IPS-20b (cell line): Measurements from ENCODE around the gene RTF2.

ENCODE experiments used
- H3K27ac ChIP-seq: one replicate; pipeline ENCODE4 v1.5.1; 2013; ENCODE audit warnings: low read length
- H3K27me3 ChIP-seq: 2 replicates; pipeline ENCODE4 v1.6.1; 2013; ENCODE audit warnings: mild to moderate bottlenecking, low read length, inconsistent platforms; ENCODE audit not compliant: insufficient read depth
- H3K36me3 ChIP-seq: 2 replicates; pipeline ENCODE4 v1.6.1; 2013; ENCODE audit warnings: low read depth, mild to moderate bottlenecking, inconsistent platforms, low read length, moderate library complexity; ENCODE audit not compliant: insufficient read depth
- H3K4me1 ChIP-seq: 2 replicates; pipeline ENCODE4 v1.6.1; 2013; ENCODE audit warnings: mild to moderate bottlenecking, control low read depth, inconsistent platforms, low read length, moderate library complexity; ENCODE audit not compliant: insufficient read depth
- H3K4me3 ChIP-seq: 2 replicates; pipeline ENCODE4 v1.5.1; 2013; ENCODE audit warnings: mild to moderate bottlenecking, low read length, inconsistent platforms
- H3K9ac ChIP-seq: 2 replicates; pipeline ENCODE4 v1.6.1; 2013; ENCODE audit warnings: low read depth, mild to moderate bottlenecking, inconsistent platforms, low read length, moderate library complexity
- H3K9me3 ChIP-seq: 2 replicates; pipeline ENCODE4 v1.6.1; 2013; ENCODE audit warnings: mild to moderate bottlenecking, low read depth, low read length, inconsistent platforms; ENCODE audit not compliant: insufficient read depth

The RTF2 gene

DNA sequence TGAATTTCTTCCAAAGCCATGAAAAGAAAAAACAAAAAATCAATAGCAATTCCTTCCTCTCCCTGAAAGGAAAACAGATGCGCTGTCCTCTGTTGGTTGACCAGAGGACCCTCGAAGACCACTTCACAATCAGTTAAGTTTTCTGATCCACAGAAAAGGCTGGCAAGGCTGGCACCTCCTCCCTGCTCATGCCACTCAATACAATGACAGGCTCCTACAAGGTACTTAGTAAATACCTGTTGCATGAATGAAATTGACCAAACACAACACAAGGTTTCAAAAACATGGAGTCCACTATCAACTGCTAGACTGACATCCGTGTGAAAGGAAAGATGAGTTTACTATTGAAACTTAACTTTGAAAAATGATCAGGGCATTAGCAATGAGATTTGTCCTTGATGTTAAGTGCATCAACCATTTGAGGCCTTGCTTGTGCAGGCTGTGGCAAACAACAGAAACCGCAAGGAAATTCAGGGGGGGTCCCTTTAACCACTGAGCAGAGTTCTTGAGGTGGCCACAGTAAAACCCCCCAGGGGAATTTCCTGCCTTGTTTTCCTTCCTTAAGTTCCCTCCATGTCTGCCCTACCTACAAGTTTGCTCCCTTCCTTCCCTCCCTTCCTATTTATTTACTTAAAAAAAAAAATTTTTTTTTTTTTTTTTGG is 27.9 kb upstream of the RTF2 start:
- Histone ChIP-seq H3K27me3 (no peaks in the 10 kb centered on the region), H3K9ac (no peak overlapping the region), H3K36me3 (no peaks in the 10 kb centered on the region), H3K27ac (no peak overlapping the region), H3K4me3 (no peak overlapping the region), H3K9me3 (no peaks in the 10 kb centered on the region), H3K4me1 (no peaks in the 10 kb centered on the region)

DNA sequence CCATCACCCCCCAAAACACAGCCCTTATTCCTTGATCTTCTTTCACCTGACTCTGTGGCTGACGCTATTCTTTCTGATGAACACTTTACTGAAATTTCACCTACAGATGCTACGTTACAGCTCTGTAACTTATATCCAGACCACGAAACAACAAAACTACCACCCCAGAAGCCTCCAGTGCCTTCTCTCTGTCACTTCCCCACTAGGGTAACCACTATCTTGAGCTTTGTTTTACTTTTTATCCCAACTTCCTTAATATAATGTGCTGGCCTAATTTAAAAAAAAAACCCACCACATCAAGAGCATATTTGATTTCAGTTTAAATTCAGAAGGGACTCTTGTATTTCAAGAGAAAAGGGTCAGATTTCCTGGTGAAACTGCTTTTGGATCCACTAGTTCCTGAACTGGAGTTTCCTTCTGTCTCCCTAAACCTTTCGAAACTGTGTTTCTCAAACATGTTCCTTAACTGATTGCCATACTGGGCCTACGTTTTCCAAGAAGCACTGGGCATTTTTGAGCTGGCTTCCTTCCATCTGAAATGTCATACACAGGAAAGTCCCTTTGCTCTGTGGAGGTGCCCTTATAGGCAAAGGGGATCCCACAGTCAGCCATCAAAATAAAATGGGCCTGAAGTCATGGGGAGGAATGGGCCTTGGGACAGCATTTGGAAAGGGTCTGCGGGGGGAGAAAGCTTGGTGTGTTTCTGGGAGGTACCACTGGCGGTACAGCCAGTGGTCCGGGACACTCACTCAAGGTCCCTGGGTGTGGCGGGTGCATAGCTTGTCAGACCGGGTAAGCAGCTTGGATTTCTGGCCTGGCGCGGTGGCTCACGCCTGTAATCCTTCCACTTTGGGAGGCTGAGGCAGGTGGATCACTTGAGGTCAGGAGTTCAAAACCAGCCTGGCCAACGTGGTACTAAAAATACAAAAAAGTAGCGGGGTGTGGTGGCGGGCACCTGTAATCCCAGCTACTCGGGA is 25.8 kb upstream of the RTF2 start:
- no peak overlapping the region for H3K27ac ChIP-seq
- H3K36me3 ChIP-seq: no peaks in the 10 kb centered on the region
- H3K9me3 ChIP-seq: no peaks in the 10 kb centered on the region
- H3K4me3 ChIP-seq: no peak overlapping the region
- H3K27me3 ChIP-seq: no peaks in the 10 kb centered on the region
- no peak overlapping the region for H3K9ac ChIP-seq
- H3K4me1 ChIP-seq: no peaks in the 10 kb centered on the region; the same call in 1 of the 2 replicates

DNA sequence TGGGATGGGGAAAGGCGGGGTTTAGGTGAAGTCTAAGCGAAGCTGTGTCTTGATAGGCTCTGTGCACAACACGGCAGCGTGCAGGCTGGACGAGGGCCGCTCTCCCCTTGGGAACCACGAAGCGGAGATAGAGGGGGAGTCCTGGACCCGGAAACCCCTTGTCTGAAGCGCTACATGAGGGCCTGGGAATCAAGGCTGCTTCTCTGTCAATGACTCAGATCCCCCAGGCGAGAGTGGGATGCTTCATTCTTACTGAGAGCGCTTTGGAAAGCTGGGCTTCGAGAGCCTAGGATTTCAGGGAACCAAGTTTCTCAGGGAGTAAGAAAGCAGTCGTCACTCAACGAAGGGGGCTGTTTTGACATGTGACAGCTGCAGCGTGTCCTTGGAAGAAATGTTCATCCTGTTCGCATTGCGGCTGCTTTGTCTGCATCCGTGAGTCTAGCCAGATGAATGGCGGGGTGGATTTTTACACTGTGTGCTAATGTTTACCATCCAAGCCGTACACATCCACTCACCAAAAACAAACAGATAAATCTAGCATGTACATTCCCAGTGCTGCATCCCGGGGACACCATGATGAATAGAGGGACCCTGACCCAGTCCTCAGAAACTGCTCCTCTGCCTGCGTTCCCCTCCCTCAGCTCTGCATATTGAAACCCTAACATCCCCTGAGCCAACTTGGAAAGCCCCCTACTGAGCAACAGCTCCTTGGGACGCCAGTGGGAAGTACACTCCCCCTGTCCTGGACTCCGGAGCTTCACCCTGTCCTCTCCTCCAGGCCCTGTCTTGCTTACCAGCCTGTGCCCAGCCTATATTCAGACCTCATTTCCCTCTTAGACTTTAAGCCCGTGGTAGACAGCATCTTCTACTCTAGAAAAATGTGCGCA is 24.5 kb upstream of the RTF2 start:
- no peaks in the 10 kb centered on the region for H3K27me3 ChIP-seq
- no peak overlapping the region for H3K27ac ChIP-seq

DNA sequence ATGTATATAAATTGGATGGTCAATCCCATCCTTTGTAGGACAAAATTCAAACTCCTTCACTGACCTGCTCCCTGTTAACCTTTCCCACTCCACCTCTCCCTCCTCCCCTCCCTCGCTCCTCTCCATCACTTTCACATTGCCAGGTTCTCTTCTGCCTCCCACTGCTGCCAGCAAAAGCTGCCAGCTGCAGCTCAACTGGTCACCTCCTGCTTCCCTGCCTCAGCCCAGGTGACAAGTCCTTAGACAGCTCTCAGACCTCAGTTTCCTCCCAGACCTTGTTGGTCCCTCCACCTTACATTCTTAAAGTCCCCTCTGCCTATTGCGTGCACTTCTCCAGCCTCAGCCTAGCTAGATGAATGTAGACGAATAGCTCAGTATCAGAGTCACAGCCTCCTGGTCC is 23.3 kb upstream of the RTF2 start:
- no peak overlapping the region for H3K27ac ChIP-seq
- no peaks in the 10 kb centered on the region for H3K27me3 ChIP-seq
- no peak overlapping the region for H3K4me3 ChIP-seq
- H3K9ac ChIP-seq: no peak overlapping the region
- H3K9me3 ChIP-seq: no peaks in the 10 kb centered on the region
- H3K4me1 ChIP-seq: no peaks in the 10 kb centered on the region; the same call in 1 of the 2 replicates
- no peaks in the 10 kb centered on the region for H3K36me3 ChIP-seq

More for the DNA sequence above, 24.5 kb upstream of the RTF2 start:
- Histone ChIP-seq H3K4me1 (no peaks in the 10 kb centered on the region; the same call in 1 of the 2 replicates), H3K9ac (no peak overlapping the region), H3K36me3 (no peaks in the 10 kb centered on the region), H3K4me3 (no peak overlapping the region), H3K9me3 (no peaks in the 10 kb centered on the region)

DNA sequence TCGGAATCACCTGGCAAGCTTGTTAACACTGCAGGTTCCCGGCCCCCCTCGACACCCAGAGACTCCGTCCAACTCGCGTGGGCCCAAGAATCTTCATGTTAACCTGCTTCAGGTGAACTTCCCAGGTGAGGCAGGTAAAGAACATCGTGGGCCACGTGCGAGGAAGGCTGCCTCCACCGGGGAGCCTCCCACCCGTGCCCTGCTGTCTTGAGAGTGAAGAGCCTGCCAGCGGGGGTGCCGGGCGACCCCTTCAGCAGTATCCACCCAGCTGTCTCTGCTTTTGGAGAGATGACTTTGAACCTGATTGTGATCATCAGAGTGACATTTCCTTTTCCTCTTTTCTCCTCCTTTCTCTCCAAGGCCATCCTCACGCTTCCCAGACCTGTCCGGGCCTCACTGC is 22.9 kb upstream of the RTF2 start:
- no peak overlapping the region for H3K27ac ChIP-seq
- no peaks in the 10 kb centered on the region; the same call in 1 of the 2 replicates for H3K4me1 ChIP-seq
- H3K9ac ChIP-seq: no peak overlapping the region
- no peaks in the 10 kb centered on the region for H3K27me3 ChIP-seq
- no peaks in the 10 kb centered on the region for H3K9me3 ChIP-seq
- H3K36me3 ChIP-seq: no peaks in the 10 kb centered on the region
- H3K4me3 ChIP-seq: no peak overlapping the region

DNA sequence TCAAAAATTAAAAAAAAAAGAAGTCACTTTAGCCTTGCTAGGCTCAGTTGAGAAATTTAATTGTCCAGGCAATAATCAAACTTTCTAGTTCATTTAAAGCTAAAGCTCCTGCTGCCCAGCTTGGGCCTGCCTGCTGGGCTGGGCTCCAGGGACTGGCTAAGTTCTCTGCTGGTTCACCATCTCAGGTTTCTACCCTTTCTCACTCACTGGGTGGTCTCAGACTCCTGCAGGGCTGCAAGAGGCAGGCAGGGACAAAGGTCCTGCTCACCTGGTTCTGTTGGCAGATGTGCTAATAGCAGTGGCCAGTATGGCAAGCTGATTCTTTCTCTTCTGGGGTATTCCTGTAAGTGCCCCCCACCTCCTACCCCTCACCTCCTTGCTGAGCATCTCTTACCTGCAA is 21.2 kb upstream of the RTF2 start:
- H3K27me3 ChIP-seq: peaks cover 5% of the 10 kb centered on the region; the same call in 1 of the 2 replicates
- H3K9ac ChIP-seq: no peak overlapping the region
- H3K9me3 ChIP-seq: no peaks in the 10 kb centered on the region
- H3K4me3 ChIP-seq: no peak overlapping the region
- H3K36me3 ChIP-seq: no peaks in the 10 kb centered on the region
- H3K4me1 ChIP-seq: no peaks in the 10 kb centered on the region; the same call in 1 of the 2 replicates
- no peak overlapping the region for H3K27ac ChIP-seq

GRCh38 chr20:56449459-56449858 is 19.0 kb upstream of the RTF2 start:
- Histone ChIP-seq H3K9ac (no peak overlapping the region), H3K4me1 (no peaks in the 10 kb centered on the region; the same call in 1 of the 2 replicates), H3K4me3 (no peak overlapping the region), H3K36me3 (no peaks in the 10 kb centered on the region), H3K27ac (no peak overlapping the region), H3K27me3 (peaks cover 6% of the 10 kb centered on the region; the same call in 1 of the 2 replicates), H3K9me3 (no peaks in the 10 kb centered on the region)

DNA sequence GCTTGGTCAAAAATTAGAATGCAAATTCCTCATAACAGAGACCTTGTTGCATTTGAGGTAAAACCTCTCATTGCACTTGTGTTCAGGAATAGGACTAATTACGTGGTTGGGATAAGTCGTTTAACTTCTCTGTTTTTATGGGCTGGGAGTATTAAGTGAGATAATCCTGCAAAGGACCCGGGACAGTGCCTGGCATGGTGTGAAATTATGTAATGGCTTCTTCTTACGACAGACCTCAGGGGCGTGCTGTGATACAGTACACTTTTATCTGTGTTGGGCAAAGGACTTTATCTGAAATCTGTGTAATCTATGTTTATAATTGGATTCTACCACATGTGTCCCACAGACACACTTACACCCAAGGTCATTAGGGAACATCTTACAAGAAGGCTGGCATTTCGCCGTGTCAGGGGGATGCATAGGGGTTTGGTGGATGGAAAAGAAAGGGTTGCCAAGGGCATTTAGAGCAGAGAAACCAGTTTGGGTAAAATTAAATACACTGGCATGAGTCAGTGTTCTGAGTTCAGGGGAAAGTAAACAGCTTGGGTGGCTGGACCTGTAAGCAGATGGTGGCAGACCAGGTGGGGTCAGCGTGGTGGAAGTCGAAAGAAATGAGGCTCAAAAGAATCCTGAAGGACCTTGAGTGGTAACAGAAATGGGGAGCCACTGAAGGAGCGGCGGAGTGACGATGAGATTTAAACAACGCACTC is 17.2 kb upstream of the RTF2 start:
- H3K9me3 ChIP-seq: no peaks in the 10 kb centered on the region
- no peak overlapping the region for H3K9ac ChIP-seq
- no peaks in the 10 kb centered on the region for H3K36me3 ChIP-seq
- H3K27me3 ChIP-seq: peaks cover 6% of the 10 kb centered on the region; the same call in 1 of the 2 replicates
- H3K4me3 ChIP-seq: no peak overlapping the region
- H3K4me1 ChIP-seq: no peaks in the 10 kb centered on the region; the same call in 1 of the 2 replicates
- H3K27ac ChIP-seq: no peak overlapping the region

DNA sequence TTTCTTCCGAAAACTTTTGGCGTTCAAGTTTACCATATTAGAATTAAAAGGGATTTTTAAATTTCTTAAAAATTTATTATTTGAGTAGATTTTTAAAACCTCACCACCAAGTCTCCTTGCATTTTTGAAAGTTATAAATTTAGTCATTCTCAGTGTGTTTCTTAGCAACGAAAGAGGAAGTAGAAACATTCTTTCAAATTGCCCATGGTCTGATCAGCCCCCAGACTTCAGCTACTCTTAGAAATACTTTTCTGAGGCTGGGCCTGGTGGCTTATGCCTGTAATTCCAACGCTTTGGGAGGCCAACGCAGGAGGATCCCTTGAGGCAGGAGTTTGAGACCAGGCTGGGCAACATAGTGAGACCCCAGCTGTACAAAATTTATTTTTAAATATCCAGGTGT is 15.1 kb upstream of the RTF2 start:
- Histone ChIP-seq H3K9ac (no peak overlapping the region), H3K9me3 (no peaks in the 10 kb centered on the region), H3K36me3 (no peaks in the 10 kb centered on the region), H3K27ac (no peak overlapping the region), H3K4me3 (no peak overlapping the region), H3K4me1 (no peaks in the 10 kb centered on the region), H3K27me3 (peaks cover 6% of the 10 kb centered on the region; the same call in 1 of the 2 replicates)

- Histone ChIP-seq H3K27ac (no peak overlapping the region), H3K36me3 (no peaks in the 10 kb centered on the region), H3K4me3 (no peak overlapping the region), H3K9ac (no peak overlapping the region), H3K4me1 (no peaks in the 10 kb centered on the region), H3K27me3 (peaks cover 6% of the 10 kb centered on the region; the same call in 1 of the 2 replicates), H3K9me3 (no peaks in the 10 kb centered on the region)
Observed at GRCh38 chr20:56454754-56455153, 13.7 kb upstream of the RTF2 start.
